WI38 (cell line): Measurements from ENCODE around the gene DSTN.

Experiments used
- H3K4me3 ChIP-seq: 2 replicates; pipeline ENCODE4 v1.5.1; 2011; ENCODE audit warnings: low read depth, mild to moderate bottlenecking, control low read depth, low read length
- CTCF ChIP-seq: IDR thresholded peaks from 2 replicates; pipeline ENCODE4 v1.5.1; 2012; ENCODE audit warnings: low read depth, mild to moderate bottlenecking, control low read depth, low read length

The DSTN gene

GRCh38 chr20:17529586-17529985 is 40.3 kb upstream of the DSTN start:
- no peak for TF ChIP-seq CTCF

DNA sequence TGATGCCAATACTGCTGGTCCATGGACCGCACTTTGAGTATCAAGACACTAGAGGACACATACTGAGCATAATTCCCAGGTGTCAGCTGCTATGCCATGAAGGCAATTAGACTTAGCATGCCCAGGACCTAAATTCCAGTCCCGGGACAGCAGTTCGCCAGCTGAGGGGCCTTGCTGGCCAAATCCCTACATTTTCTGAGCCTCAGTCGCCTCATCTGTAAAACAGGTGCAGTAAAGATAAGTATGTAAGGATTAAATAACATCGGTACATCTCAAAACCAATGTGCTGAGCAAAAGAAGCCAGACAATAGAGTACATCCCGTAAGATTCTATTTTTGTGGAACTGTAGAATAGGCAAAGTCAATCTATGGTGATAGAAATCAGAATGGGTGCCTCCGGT is 39.7 kb upstream of the DSTN start:
- TF ChIP-seq CTCF = no peak
- no peak overlapping the region for H3K4me3 ChIP-seq

More at GRCh38 chr20:17529586-17529985, 40.3 kb upstream of the DSTN start:
- no peak overlapping the region for H3K4me3 ChIP-seq

DNA sequence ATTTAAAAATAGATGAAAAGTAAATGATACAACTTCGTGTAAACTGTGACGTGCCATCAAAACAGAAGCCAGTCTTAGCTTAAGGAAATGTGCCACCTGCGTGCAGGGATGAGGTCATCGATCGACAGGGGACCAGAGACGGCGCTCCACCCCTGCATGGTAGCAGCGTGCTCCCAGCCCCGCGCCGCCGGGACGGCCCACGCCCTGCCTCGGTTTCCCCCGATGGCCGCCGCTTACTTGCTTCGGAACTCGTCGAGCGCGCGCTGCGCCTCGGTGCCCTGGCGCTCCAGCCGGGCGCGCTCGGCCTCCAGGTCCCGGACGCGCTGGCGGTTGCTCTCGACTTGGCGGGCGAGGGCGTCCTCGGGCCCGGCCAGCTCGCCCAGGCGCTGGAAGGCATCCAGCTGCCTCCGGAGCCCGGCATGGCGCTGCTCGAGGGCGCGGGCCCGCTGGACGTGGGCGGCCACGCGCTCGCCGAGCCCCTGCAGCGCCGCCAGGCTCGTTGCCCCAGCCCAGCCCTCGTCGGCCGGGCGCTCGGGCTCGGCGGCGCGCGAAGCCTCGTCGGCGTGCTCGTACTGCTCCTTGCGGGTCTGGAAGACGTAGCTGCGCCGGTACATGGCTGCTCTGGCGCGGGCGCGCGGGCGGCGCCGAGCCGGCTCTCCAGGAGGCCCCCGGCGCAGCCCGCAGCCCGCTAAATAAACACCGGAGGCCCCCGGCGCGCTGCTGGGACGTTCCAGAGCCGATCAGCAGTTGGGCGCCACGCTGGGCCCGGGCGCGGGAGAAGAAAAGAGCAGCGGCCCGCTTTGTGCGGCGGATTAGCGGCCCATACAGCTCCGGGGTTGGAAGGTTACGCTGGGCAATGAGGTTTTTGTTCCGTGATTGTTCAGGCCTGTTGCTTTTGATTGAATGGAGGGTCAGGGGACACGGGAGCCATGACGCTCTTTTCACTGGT is 38.9 kb upstream of the DSTN start, which contains the start of gene BFSP1:
BFSP1 (minus strand) TSS at position 664 of the 949 bp plus-strand sequence; CDS start at position 614, 50 bp downstream.
- TF ChIP-seq CTCF = no peak
- H3K4me3 ChIP-seq = peak within 1 kb of the TSS; percentile 57

GRCh38 chr20:17531665-17532025 is 38.2 kb upstream of the DSTN start:
- no peak for TF ChIP-seq CTCF
- peak overlapping the region; percentile 57 for H3K4me3 ChIP-seq

DNA sequence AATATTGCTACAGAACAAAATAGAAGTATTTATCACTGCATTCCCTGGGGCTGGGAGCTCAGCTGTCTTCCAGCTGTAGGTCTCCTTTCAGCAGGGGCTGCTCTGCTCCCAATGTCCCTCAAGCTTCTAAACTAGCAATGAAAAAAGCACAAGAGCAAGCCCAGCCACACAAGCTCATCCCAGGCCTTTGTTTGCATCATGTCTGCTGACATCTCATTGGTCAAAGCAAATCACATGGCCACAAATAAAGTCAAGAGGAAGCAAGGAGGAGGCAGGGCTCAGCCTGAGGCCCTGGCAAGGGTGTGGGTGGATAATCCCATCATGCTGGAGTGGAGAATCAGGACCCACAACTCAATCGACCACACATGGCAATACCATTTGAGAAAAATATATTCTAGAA is 36.5 kb upstream of the DSTN start:
- H3K4me3 ChIP-seq = no peak overlapping the region
- TF ChIP-seq CTCF = no peak

GRCh38 chr20:17534077-17534476 is 35.8 kb upstream of the DSTN start:
- no peak for TF ChIP-seq CTCF
- no peak overlapping the region for H3K4me3 ChIP-seq

- no peak overlapping the region for H3K4me3 ChIP-seq
- TF ChIP-seq CTCF = peak; percentile 91
Measured at GRCh38 chr20:17536944-17537444, 32.9 kb upstream of the DSTN start.
